ENCODE data around the gene PDSS2.
A peak's percentile ranks its signal among the peaks of the same experiment; 100 is the strongest.
"Not testable (repeated sequence)": the region's sequence is repeated elsewhere in the genome, so short reads cannot be mapped to it uniquely, and the experiment has no call there.

PDSS2 gene

DNA sequence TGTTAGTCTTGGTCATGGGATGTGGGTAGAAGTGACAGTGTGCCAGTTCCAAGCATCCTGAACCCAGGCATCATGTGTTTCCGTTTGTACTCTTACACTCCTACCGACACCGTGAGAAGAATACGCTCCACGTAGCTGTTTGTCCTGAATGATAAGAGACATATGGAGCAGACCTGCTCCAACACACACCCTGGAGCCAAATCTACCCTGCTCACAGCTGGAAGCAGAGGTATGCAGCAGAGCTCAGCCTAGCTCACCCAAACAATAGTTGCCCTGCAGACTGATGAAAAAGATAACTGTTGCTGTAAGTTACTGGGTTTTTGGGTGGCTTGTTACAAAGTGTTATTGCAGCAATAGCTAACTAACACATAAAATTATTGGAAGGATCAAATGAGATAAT, 14.3 kb upstream of the PDSS2 start:
- no peak for DNase-seq

DNA sequence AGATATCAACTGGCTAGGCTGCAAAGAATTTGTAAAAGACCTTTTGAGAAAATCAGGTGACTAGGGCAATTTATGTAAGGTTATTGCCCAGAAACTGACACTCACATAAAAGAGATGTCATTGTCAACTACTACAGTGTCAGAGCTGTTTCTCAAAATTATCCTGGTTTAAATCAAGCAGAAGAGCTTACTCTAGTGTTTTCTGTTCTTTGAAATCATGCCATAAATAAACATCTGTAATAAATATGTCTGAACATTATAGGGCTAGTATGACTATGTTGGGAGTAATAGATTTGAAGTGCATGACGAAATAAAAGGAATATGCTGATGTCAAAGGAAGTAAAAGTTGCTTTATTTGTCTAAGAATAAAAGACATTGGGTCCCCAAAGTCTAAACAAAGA, 11.0 kb upstream of the PDSS2 start:
- no peak for DNase-seq

DNA sequence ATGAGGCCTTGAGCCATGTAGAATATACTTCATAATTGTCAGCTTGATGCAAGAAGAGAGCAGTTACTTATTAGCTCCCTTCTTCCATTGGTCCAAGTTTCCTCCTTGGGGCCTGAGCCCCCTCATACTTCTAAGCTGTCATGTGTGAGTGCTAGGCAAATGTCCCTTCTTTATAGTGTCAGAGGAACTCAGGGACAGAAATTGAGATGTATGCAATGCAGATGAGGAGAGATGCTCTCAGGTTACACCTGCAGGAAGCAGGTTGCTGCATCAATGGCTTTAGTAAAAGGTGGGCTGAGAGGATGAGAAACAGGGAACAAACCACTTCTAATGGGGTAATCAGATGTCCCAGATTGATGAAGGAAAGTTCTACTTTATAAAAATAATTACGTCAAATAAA, 6.7 kb upstream of the PDSS2 start:
- no peak for DNase-seq

DNA sequence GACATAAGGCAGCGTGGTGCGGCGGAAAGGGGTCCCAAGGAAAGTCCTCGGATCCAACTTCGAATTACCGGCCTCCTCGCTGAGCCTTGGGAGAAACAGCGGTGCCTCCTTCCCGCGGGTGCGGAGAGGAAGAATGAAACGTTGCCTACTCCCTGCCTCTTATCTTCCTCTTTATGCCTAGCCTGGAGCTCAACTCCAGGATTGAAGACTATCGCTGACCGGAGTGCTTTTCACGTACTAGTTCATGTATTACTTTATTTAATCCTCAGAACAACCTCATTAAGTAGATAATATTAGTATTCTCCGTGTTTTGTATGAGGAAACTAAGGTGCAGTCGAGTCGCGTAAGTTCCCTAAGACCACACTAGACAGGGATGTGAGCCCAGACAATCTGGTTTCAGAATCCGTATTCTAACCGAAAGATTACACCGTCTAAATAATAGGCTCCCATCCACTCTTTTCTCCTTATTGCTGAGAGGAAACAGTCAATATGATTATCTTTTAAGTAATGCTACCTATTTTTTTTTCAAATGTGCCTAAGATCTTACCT, 793 bp upstream of the PDSS2 start:
- no peak for DNase-seq

DNA sequence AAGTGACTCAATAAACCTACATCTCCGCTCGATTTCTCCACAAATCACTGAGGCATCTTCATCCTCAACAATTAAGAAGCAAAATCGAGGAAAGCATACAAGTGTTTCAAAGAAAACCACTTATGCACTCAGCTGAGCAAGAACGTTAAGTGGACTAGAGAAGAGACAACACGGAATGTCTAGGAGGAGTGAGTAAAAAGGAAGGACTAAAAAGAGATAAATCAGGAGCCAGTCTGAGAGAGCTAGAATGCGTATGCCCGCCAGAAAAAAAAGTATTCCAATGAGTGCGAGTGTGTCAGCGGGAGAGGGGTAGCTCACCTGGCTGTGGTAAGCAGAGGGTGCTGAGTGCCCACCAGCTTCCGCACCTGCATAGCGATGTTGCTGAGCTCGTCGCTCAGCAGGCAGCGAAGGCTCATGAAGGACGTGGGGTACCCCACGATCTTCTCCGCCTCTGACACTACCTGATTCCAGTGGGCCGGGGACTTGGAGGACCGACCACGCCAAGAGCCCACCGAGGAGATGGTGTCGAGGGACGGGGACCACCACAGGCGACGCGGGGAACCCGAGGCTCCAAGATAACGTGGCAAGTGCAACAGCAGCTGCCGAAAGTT, 587 bp downstream of the PDSS2 start:
- DNase-seq = peak; percentile 4

DNA sequence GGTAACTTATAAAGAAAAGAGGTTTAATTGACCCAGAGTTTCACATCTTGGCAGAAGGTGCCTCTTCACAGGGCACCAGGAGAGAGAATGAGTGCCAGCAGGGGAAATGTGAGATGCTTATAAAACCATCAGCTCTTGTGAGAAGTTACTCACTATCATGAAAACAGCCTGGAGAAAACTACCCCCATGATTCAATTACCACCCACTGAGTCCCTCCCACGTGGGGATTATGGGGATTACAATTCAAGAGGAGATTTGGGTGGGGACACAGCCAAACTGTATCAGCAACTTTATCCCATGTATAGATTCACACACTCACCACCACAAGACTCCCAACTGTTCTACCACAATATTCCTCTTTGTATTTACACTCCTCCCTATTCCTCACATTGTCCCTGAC, 10.6 kb downstream of the PDSS2 start:
- DNase-seq = no peak

DNA sequence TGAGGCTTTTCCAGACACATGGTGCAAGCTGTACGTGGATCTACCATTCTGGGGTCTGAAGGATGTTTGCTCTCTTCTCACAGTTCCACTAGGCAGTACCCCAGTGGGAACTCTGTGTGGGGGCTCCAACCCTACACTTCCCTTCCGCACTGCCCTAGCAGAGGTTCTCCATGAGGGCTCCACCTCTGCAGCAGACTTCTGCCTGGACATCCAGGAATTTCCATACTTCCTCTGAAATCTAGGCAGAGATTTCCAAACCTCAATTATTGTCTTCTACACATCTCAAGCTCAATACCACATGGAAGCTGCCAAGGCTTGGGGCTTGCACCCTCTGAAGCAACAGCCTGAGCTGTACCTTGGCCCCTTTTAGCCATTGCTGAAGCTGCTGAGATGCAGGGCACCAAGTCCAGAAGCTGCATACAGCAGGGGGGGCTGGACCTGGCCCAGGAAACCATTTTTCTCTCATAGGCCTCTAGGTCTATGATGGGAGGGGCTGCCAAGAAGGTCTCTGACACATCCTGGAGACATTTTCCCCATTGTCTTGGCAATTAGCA, 11.6 kb downstream of the PDSS2 start:
- DNase-seq = no peak

DNA sequence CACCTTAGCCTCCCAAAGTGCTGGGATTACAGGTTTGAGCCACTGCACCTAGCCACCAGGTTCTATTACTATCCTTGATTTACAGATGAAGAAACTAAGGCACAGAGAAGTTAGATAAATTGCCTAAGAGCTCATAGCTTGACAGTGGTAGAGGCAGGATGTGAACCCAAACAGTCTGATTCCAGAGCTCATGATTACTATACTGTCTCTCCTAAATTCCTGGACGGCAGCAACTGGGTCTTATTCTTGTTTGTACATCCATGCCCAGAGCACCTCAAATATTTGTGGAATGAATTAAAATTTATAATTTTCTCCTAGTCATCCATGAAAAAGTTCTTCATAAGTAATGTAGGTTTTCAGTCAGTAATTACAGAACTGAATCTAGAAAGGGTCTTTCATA, 15.1 kb downstream of the PDSS2 start:
- no peak for DNase-seq

DNA sequence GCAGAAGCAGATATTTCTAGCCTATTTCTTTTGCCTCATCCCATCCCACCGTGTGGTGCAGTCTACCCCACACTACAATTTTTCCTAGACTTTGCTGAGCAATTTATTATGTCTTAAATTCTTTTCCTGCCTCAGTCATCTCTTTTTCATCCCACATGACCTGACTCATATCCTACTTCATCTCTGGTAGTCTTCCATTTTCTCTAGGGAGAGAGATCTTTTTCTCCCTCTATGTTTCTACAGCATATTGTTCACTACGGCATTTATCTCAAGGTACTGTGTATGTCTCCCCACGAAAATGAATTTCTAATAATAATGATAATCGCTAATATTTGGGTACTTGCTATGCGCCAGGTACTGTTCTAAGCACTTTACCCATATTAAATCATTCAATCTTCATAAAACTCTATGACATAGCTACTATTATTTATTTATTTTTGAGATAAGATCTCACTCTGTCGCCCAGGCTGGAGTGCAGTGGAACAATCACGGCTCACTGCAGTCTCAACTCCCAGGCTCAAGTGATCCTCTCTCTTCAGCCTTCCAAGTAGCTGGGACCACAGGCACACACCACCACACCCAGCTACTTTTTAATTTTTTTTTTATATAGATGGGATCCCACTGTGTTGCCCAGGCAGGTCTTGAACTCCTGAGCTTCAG, 15.6 kb downstream of the PDSS2 start:
- no peak for DNase-seq

DNA sequence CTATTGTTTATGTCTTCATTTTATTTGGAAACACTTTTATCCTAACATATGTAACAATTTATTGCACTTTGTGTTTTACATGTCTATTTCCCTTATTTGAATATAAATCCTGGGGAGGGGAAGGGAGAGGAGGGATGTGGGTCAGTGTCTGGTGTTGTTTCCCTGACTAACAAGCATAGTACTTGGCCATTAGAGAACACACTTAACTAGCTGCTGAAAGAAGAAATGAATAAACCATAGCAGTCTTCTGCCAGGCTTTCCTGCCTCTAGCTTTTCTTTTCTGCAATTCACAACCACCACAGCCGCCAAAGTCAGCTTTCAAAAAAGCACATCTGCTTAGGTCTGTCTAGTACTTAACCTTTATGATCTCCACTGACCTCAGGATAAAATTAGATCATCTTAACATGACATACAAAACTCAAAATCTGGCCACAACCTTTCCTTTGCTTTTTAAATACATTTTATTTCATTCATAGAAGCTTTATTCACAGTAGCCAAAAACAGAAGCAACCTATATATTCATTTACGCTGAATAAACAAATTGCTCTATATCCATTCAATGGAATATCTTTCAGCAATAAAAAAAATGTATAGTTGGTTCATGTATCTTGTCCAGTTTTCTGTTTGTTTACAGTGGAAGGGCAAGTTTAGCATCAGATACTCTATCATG, 16.3 kb downstream of the PDSS2 start:
- no peak for DNase-seq

DNA sequence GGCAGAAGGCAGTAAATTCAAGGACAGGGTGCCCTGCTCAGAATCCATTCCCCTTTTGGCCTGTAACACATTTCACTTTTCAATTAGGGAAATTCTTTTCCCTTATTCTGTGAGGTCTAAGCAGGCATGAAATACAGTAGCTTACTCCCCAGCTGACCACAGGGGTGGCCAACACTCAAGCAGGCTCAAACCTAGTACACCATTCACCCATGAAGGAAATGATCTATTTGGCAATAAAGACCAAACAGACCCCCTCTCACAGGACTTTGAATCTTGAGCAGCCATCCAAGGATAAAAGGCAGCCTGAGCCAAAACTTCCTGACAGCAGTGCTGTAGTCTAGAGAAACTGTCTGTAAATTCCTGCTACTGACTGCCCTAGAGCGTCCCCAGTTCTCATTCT, 17.7 kb downstream of the PDSS2 start:
- no peak for DNase-seq

DNA sequence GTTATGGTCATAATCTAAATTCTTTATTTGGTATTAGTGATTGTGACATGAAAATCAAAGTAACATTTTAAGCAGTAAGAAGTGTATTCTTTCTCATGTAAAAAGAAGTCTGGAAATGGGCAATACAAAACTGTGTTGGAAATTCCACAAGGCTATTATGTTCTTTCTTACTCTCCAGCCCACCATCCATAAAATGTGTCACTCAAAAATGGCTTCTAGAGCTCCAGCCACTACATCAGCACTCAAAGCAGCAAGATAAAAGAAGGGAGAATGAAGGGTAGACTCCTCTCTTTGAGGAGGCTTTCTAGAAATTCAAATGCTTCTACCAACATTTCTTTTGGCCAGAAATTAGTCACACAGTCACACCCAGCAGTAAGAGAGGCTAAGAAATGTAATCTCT, 18.4 kb downstream of the PDSS2 start:
- no peak for DNase-seq

DNA sequence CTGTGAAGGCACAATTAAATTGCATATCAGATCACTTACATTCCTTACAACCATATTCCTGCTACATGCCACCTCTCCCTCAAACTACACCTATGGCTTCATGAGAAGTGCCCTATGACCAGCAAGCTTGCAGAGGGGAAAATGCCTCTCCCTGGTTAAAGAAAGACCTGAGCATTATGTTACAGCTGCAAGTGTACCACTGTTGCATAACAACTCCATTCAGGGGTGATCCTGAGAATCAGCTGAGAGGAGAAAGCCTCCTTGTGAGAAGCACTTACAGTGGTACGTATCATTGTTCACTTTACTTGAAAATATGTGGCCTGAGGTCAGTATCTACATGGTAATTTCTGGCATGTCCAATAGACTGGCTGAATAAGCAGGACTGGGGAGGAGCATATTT, 20.0 kb downstream of the PDSS2 start:
- DNase-seq = no peak

DNA sequence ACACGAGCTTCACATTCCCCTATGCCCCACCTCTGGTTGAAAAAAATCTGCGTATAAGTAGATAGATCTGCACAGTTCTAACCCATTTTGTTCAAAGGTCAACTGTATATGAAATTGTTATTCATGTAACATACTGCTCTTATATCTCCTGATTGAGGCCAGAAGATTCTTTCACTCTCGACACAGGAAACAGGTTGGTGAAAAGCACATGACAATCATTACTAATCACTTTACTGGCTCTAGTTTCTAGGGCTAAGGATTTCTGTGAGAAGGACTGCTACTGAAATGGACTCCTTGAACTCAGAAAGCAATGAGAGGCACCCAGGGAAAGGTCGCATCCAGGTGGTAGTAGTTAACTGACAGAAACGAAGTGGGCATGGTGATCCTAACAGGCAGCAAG, 21.7 kb downstream of the PDSS2 start:
- DNase-seq = no peak

DNA sequence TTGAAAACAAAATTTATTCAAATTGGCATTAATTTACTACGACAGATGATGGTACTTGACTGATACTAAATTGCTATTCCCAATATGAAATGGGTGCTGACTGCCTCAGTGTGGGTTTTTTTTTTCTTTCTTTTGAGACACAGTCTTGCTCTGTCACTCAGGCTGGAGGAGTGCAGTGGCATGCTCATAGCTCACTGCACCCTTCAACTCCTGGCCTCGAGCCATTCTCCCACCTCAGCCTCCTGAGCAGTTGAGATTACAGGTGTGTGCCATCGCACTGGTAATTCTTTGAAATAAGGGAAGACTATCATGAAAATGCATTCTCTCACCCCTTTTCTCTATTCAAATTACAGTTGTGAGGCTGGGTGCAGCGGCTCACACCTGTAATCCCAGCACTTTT, 22.5 kb downstream of the PDSS2 start:
- DNase-seq = no peak

DNA sequence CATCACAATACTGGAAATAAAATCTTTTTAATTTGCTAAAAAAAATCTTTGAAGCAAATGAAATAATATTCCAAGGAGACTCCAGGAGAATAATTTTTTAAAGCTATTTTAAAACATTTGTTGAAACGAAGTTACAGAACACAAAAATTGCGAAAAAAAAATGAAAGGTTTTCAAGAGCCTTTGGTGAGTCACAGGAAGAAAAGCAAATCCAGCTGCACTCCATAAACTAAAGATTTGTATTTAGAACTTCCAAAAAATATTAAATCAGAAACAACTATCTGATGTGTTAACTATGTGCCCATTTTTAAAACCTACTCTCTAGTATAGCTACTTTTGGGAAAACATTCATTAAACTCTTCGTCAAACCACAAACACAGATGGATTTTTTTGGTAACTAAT, 23.6 kb downstream of the PDSS2 start:
- DNase-seq = no peak

DNA sequence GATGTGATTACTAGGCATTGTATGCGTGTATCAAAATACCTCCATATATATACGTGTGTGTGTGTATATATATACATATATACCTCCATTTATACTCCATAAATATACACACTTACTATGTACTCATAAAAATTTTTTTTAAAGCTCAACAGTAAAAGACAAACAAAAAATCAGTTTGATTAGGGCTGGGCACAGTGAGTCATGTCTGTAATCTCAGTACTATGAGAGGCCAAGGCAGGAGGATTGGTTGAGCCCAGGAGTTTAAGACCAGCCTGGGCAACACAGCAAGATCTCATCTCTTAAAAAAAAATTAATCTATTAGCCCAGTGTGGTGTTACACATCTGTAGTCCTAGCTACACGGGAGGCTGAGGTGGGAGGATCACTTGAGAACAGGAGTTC, 24.6 kb downstream of the PDSS2 start:
- DNase-seq = no peak

DNA sequence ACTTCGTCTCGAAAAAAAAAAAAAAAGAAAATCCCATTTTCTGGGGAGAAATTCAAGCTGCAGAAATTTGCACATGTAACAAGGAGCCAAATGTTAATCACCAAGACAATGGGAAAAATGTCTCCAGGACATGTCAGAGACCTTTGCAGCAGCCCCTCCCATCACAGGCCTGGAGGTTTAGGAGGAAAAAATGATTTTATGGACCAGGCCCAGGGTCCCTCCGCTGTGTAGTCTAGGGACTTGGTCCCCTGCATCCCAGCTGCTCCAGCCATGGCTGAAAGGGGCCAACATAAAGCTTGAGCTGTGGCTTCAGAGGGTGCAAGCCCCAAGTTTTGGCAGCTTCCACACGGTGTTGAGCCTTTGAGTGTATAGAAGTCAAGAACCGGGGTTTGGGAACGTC, 33.4 kb downstream of the PDSS2 start:
- DNase-seq = not testable (repeated sequence)

DNA sequence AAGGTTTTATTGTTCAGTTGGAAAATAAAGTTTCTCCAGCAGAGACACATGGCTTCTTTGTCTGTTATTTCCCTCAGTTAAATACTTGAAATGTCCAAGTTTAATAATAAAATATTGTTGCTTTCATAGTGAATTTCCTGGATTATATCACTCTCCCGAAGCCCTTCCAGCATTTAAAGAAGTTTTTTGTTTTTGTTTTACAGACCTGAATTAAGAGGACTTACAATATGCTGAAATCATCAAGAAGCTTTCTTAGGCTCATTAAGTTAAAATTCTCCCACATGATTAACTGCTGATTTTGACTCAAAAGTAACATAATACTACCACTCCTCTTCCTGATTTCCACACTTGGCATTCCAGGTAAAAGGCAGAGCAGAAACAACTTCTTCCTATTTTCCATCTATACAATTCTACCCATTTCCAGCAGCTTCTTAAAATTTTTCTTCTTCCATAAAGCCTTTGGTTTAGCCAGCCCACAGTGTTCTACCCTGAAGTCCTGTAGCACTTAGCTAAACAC, 35.8 kb downstream of the PDSS2 start:
- DNase-seq = no peak

DNA sequence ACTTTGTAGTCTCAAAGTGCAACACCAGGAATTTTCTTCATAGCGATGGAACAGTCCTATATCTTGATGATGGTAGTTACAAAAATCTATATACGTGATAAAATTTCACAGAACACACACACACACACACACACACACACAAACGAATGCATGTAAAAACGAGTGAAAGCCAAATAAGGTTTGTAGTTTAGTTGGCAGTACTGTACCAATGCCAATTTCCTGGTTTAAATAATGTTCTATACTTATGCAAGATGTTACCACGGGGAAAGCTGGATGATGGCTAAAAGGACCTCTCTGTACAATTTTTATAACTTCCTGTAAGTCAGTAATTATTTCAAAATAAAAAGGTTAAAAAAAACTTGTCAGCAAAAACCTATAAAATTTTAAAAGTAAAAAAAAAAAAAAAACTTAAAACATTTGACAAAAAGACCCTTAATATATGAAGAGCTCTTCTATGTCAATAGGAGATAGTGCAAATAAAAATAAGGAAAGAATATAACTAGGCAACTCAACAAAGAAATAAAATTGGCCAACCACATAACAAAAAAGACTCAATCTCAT, 37.6 kb downstream of the PDSS2 start:
- DNase-seq = no peak

DNA sequence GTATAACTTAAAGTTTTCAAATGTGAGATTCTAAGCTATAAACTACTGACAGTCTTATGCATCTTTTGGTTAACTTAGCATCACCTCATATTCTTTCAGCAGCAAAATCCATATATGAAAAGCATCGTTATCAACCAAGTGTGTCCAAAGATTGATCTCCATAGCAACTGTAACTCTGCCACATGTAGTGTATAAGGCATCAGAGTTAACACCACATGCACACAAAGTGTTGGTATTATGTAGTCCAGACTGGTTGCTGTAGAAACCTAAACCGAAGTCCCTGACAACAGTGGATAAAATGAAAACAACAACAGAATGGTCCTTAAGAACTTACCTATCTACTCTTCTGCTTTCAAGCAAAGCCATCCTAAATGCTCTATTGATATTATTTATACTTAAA, 39.6 kb downstream of the PDSS2 start:
- DNase-seq = no peak

DNA sequence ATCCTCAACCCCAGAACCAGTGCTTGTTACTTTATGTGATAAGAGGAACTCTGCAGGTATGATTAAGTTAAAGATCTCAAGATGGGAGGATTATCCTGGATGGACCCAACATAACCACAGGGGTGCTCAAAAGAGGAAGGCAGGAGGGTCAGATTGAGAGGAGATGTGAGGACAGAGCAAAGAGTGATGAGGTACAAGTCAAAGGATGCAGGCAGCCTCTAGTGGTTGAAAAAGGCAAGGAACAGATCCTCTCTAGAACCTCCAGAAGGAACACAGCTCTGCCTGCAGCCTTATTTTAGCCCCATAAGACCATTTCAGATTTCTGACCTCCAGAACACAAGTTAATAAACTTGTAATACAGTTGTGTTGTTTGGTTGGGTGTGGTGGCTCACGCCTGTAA, 41.2 kb downstream of the PDSS2 start:
- DNase-seq = no peak

DNA sequence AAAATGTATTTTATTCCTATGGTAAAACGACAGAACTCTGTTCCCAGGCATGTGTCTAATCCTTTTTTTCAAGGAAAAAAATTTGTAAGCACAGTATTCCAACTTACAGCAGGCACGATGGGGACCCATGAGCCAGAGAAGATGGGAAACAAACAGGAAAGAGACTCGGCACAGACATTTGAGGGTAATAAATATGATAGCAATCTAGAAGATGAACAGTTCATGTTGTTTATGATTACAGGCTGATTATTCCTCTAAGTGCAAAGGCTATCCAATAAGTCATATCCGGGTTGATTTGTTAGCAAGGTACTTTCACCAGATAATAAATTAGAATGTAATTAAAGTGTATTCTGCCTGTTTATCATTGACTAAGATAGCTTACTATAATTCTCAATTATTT, 43.2 kb downstream of the PDSS2 start:
- DNase-seq = no peak
